HEK293 (cell line): ENCODE results near the gene NPY4R.
"Not testable (repeated sequence)": the region's sequence is repeated elsewhere in the genome, so short reads cannot be mapped to it uniquely, and the experiment has no call there.

Experiments
- CTCF ChIA-PET: fragments of 350-600 bp; formaldehyde crosslinking; extraction: SDS; loops from one replicate; lab custom pipeline; 2021; ENCODE audit warnings: antibody characterized with exemption; lab: Yijun Ruan, JAX
- POLR2A ChIA-PET: fragments of 300-600 bp; formaldehyde crosslinking; extraction: SDS; loops from one replicate; lab custom pipeline; 2020; ENCODE audit warnings: antibody characterized with exemption, inconsistent platforms; lab: Yijun Ruan, JAX
- H3K27ac ChIP-seq: fragments of 200-500 bp; sonication (Bioruptor generic); 2 replicates; pipeline ENCODE4 v1.5.1; 2014; ENCODE audit warnings: low read depth, low read length, control low read depth, inconsistent platforms; ENCODE audit errors: extremely low read depth
- H3K36me3 ChIP-seq, 2 experiments: fragments of 200-500 bp in 1 of 2; sonication (Bioruptor generic) in 1 of 2; 1 replicate in 1 of 2; 2 replicates in 1 of 2; pipeline ENCODE4 v1.5.1; 2014 to 2017; ENCODE audit warnings: inconsistent platforms in 2 of 2, low read length in 2 of 2; ENCODE audit not compliant: control insufficient read depth in 2 of 2, insufficient read depth in 1 of 2
- H3K4me1 ChIP-seq: fragments of 200-500 bp; sonication (Bioruptor generic); 2 replicates; pipeline ENCODE4 v1.5.1; 2014; ENCODE audit warnings: mild to moderate bottlenecking, low read length, inconsistent platforms; ENCODE audit not compliant: control insufficient read depth, insufficient read depth
- H3K4me3 ChIP-seq: 2 replicates; pipeline ENCODE4 v1.5.1; 2011; ENCODE audit warnings: low read depth, mild to moderate bottlenecking, control low read depth, low read length, moderate library complexity
- H3K9me3 ChIP-seq: fragments of 200-500 bp; sonication (Bioruptor generic); 2 replicates; pipeline ENCODE4 v1.5.1; 2014; ENCODE audit warnings: low read depth, low read length, inconsistent platforms; ENCODE audit not compliant: control insufficient read depth, insufficient read depth

The NPY4R gene

GRCh38 chr10:46498985-46499703 is 33.4 kb upstream of the NPY4R start:
- H3K4me1 ChIP-seq, H3K36me3 ChIP-seq, H3K27ac ChIP-seq, H3K9me3 ChIP-seq, H3K4me3 ChIP-seq, CTCF ChIA-PET, POLR2A ChIA-PET: not testable (repeated sequence)

- H3K4me1 ChIP-seq, H3K27ac ChIP-seq, CTCF ChIA-PET, H3K9me3 ChIP-seq, H3K36me3 ChIP-seq, POLR2A ChIA-PET, H3K4me3 ChIP-seq: not testable (repeated sequence)
These were observed 32.1 kb upstream of the NPY4R start for GRCh38 chr10:46497878-46498277.

GRCh38 chr10:46497401-46497800 is 31.6 kb upstream of the NPY4R start:
- H3K4me3 ChIP-seq, H3K36me3 ChIP-seq, H3K4me1 ChIP-seq, CTCF ChIA-PET, H3K27ac ChIP-seq, H3K9me3 ChIP-seq, POLR2A ChIA-PET: not testable (repeated sequence)

- CTCF ChIA-PET, H3K36me3 ChIP-seq, POLR2A ChIA-PET, H3K4me3 ChIP-seq, H3K27ac ChIP-seq, H3K9me3 ChIP-seq, H3K4me1 ChIP-seq: not testable (repeated sequence)
These were observed 25.8 kb upstream of the NPY4R start for GRCh38 chr10:46491364-46492114.

GRCh38 chr10:46490285-46490684 is 24.5 kb upstream of the NPY4R start:
- H3K9me3 ChIP-seq, H3K4me3 ChIP-seq, H3K36me3 ChIP-seq, CTCF ChIA-PET, H3K27ac ChIP-seq, H3K4me1 ChIP-seq, POLR2A ChIA-PET: not testable (repeated sequence)

- H3K4me1 ChIP-seq, POLR2A ChIA-PET, H3K27ac ChIP-seq, H3K4me3 ChIP-seq, CTCF ChIA-PET, H3K9me3 ChIP-seq, H3K36me3 ChIP-seq: not testable (repeated sequence)
These were observed 20.7 kb upstream of the NPY4R start for GRCh38 chr10:46486459-46486858.

GRCh38 chr10:46474746-46475320 is 9.1 kb upstream of the NPY4R start:
- H3K9me3 ChIP-seq, H3K27ac ChIP-seq, POLR2A ChIA-PET, CTCF ChIA-PET, H3K4me1 ChIP-seq, H3K36me3 ChIP-seq, H3K4me3 ChIP-seq: not testable (repeated sequence)

GRCh38 chr10:46473758-46474157 is 8.0 kb upstream of the NPY4R start:
- H3K4me3 ChIP-seq, H3K9me3 ChIP-seq, CTCF ChIA-PET, H3K36me3 ChIP-seq, H3K27ac ChIP-seq, H3K4me1 ChIP-seq, POLR2A ChIA-PET: not testable (repeated sequence)

- H3K36me3 ChIP-seq, H3K4me1 ChIP-seq, H3K9me3 ChIP-seq, POLR2A ChIA-PET, CTCF ChIA-PET, H3K4me3 ChIP-seq, H3K27ac ChIP-seq: not testable (repeated sequence)
These were observed 4.4 kb upstream of the NPY4R start for GRCh38 chr10:46470134-46470533.

GRCh38 chr10:46468119-46468809 is 2.5 kb upstream of the NPY4R start:
- H3K4me1 ChIP-seq, H3K27ac ChIP-seq, CTCF ChIA-PET, POLR2A ChIA-PET, H3K36me3 ChIP-seq, H3K4me3 ChIP-seq, H3K9me3 ChIP-seq: not testable (repeated sequence)

GRCh38 chr10:46463608-46464007 is 2.1 kb downstream of the NPY4R start:
- CTCF ChIA-PET: not testable (repeated sequence)

More at GRCh38 chr10:46463608-46464007, 2.1 kb downstream of the NPY4R start:
- H3K9me3 ChIP-seq, H3K36me3 ChIP-seq, H3K4me3 ChIP-seq, H3K27ac ChIP-seq, H3K4me1 ChIP-seq, POLR2A ChIA-PET: not testable (repeated sequence)
